ENCODE data around the gene RBM12.

Gene RBM12

GRCh38 chr20:35619196-35620095, 45.3 kb downstream of the RBM12 start:
- DNase-seq (ENCODE audit: low spot score), result peak; percentile 79

GRCh38 chr20:35618263-35619131, 46.2 kb downstream of the RBM12 start:
- peak; percentile 29 for DNase-seq (ENCODE audit: low spot score)

GRCh38 chr20:35617397-35618262, 47.1 kb downstream of the RBM12 start:
- peak; percentile 39 for DNase-seq (ENCODE audit: low spot score)

DNA sequence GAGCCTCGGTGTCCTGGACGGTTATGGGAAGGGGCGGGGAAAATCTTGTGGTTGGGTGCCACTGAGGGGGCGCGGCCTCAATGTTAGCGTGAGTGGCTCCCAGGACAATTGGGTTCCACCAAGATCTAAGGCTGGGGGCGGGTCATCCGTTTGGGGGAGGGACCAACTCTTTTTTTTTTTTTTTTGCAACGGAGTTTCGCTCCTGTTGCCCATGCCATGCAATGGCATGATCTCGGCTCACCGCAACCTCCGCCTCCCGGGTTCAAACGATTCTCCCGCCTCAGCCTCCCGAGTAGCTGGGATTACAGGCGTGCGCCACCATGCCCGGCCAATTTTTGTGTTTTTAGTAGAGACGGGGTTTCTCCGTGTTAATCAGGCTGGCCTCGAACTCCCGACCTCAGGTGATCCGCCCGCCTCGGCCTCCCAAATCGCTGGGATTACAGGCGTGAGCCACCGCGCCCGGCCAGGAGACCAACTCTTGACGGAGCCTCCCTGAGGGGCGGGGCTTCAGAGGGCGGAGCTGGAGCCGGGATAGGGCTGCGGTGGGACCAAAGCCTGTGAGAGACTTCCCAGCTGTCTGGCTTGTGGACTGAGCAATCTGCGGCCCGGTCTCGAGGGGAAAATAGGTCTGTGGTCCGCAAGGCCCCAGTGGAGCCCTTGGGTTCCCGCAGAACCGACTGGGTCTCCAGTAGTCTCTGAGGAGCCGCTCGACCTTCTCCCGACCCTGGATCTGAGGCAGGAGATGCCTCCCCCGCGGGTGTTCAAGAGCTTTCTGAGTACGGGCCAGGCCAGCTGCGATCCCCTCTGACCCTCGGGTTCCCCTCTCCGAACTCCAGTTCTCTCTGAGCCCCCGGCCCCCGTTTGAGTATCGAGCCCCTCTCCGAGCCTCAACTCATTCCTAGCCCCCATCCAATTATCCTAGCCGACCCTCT, 48.0 kb downstream of the RBM12 start:
- peak; percentile 81 for DNase-seq (ENCODE audit: low spot score)

GRCh38 chr20:35615667-35616464, 48.8 kb downstream of the RBM12 start, which contains the start of gene SPAG4:
Gene SPAG4 (plus strand): TSS chr20:35615829. CDS start chr20:35616004, 175 bp downstream.
- DNase-seq (ENCODE audit: low spot score), result peak; percentile 100

- no peak for DNase-seq (ENCODE audit: low spot score)
Measured at GRCh38 chr20:35611482-35611881, 53.2 kb downstream of the RBM12 start.

DNA sequence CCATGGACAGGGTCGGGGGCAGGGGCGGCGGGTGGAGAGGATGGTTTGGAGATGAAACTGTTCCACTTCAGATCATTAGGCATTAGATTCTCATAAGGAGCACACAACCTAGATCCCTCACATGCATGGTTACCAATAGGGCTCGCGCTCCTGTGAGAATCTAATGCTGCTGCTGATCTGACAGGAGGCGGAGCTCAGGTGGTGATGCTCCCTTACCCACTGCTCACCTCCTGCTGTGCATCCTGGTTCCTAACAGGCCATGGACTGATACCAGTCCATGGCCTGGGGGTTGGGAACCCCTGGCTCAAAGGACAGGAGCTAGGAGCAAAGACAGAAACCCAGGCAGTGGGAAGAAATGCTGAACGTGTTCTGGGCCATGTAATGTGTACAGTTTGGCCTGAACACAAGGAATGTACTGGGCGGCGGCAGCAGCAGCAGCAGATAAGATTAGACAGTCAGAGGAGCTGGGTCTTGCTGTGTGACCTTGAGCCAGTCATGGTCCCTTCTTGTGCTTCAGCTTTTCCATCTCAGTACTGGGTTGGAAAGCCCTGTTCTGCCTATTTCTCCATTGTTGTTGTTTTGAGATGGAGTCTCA, 53.8 kb downstream of the RBM12 start:
- no peak for DNase-seq (ENCODE audit: low spot score)

DNA sequence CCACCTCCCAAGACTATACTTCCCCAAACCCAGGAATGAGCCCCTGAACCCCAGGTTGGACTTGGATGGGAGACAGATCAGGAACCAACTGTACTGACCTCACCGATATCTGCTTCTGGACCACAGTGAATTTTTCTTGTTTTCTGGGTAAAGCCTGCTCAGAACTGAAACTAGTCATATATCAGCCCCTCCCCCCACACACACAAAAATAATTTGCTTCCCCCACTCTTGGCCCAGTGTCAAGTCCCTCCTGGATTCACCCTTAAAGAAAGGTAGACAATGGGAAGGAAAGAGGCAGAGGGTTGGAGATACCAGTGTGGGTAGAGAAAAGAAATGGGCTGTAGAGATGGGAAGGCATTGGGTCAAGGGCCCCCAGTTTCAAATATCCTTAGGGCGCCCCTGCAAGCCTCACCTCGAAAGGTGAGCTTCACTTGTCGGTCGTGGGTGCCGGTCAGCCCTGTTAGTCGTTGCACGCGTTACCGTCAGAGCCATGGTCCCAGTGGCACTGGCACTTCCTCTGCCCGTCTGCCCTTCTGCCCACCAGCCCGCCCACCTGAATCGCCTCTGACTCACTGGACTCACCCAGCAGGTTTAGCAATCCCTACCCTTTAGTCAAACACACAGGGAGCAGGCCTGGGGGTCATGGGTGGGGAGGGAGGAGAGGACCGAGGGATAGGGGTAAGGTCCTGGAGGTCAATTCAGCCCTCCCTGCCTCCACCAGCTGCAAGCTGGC, 57.5 kb downstream of the RBM12 start:
- DNase-seq (ENCODE audit: low spot score), result no peak

- no peak for DNase-seq (ENCODE audit: low spot score)
Measured at GRCh38 chr20:35606127-35606526, 58.6 kb downstream of the RBM12 start.

DNA sequence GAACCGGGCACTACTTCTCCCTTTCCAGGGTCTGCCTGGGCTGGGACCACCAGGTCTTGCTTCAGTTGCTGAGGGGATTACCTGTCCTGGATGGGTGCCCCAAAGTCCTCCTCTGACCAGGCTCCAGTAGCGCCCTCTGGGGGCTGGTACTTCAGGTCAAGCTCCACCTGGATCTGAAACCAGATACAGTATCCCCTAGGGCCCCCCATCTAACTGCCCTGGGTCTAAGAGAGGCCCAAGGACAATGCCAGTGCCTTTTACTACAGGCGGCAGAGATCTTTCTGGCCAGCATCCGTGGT, 60.3 kb downstream of the RBM12 start:
- no peak for DNase-seq (ENCODE audit: low spot score)

- no peak for DNase-seq (ENCODE audit: low spot score)
Measured at GRCh38 chr20:35603695-35604448, 60.8 kb downstream of the RBM12 start.

GRCh38 chr20:35602851-35603495, 61.7 kb downstream of the RBM12 start:
- DNase-seq (ENCODE audit: low spot score), result no peak

GRCh38 chr20:35601990-35602389, 62.7 kb downstream of the RBM12 start:
- DNase-seq (ENCODE audit: low spot score), result no peak

- peak; percentile 65 for DNase-seq (ENCODE audit: low spot score)
Measured at GRCh38 chr20:35600993-35601973, 63.4 kb downstream of the RBM12 start.

- DNase-seq (ENCODE audit: low spot score), result no peak
Measured at GRCh38 chr20:35600176-35600992, 64.3 kb downstream of the RBM12 start.

- no peak for DNase-seq (ENCODE audit: low spot score)
Measured at GRCh38 chr20:35599776-35600120, 65.0 kb downstream of the RBM12 start.

Measured in AG08395 (cell line).